GM18526 (cell line): Measurements from ENCODE around the gene TMEM52B.

Experiments
- POLR2A ChIP-seq: IDR thresholded peaks from 3 replicates; pipeline ENCODE4 v1.6.1; 2011; ENCODE audit not compliant: insufficient read length; ENCODE audit errors: extremely low read depth

Gene TMEM52B

DNA sequence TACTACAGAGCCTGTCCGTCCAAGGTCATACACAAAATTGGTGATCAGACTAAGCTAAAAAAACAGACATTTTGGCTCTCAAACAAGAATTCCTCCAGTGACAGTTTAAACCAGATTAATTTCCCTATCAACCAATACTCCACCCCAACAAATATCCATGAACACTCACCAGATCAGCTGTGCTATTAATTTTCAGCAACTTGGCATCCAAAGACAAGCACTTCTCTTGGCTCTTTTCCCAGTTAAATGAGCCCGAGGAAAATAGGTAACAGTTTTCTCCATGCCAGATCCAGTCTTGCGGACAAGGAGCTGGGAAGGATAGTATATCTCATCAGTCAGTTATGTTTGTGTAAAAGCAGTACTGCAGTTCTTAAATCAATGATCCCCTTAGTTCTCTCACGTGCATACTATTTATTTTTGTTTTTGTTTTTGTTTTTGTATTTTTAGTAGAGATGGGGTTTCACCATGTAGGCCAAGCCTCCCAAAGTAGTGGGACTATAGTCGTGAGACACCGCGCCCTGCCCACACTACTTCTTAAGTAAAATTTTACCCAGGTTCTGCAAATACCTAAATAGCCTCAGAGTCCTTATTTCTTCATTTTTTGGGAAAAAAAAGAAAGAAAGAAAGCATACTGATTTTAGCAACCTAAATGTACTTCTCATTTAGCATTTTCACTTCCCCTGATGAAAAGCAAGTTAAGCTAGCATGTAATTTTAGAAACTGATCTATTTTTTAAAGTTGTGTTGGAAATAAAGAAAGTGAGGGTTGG is 18.0 kb upstream of the TMEM52B start:
- TF ChIP-seq POLR2A: no peak

DNA sequence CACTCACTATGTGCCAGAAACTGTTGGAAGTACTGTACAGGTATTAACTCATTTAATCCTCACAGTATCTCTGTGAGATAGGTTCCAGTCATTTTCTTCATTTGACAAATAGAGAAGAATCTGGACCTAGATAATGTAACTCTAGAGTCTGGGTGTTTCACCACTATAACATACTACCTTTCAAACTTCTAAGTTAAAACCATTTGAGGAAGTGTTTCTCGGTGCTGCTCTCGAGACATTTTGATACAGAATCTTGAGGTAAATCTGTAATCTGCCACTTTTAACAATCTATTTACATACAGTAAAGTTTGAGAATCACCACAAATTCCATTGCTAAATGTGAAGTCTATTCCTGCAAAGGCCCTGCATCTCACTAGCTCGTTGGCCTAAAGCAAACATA is 15.7 kb upstream of the TMEM52B start:
- TF ChIP-seq POLR2A: no peak

DNA sequence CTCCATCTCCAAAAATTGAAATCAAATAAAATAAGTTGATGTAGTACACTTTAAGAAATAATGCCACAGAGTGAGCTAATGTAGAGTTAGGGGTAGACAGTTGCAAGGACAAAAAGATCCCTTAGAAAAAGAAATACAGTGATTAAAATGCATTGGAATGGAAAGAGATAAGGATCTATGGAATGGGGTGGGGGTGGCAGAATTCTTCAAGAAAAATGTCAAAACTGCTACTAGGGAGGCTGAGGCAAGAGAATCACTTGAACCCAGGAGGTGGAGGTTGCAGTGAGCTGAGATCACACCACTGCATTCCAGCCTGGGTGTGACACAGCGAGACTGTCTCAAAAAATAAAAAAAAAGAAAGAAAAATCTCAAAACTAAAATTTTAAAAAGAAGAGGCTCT is 13.4 kb upstream of the TMEM52B start:
- no peak for TF ChIP-seq POLR2A

DNA sequence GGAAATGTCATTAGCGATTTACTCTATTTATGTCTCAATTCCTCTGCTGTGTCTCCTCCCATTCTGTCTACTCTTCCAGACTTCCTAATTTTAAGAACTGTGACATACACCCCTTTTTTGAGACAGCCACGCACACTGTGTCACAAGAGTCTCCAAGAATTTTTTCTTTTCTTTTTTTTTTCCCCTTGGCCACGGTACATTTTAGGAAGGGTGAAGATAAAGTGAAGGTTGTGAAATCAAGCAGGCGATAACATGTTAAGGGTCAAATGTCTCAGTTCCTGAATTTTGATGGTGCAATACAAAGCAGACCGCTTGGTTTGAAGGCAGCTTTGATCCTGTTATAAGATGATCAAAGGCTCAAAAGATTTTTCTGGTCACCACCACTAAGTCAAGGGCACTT is 11.2 kb upstream of the TMEM52B start:
- no peak for TF ChIP-seq POLR2A

DNA sequence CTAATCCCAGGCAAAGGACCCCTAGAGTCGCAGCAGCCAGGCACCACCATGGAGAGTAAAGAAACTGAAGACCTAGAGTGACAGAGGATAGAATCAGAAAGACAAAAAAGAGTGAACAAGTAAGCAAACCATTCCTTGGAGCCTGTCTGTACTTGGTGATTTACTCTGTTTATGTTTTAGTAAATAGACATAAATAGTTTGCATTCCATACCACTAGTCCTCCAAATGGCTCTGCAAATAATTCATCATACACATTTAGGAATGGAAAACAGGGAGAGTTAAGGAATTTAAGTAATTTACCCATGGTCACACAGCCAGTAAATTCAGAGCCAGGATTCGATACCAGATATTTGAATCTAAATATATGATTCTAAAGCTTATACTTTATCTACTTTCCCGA is 9.7 kb upstream of the TMEM52B start:
- no peak for TF ChIP-seq POLR2A

DNA sequence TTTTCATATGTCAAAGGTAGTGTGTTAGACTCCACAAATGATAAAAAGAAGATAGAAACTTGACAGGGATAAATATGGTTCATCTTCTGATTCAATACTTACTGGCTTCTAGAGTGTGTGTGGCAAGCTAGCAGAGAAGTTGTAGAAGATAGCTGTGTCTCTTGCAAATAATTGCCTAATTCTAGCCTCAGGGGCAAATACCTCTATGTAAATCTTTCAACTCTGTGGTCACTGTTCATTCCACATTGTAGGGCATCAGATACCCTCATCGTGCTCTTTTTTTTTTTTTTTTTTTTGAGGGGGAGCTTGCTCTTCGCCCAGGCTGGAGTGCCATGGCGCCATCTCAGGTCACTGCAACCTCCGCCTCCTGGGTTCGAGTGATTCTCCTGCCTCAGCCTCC is 8.6 kb upstream of the TMEM52B start:
- TF ChIP-seq POLR2A: no peak

DNA sequence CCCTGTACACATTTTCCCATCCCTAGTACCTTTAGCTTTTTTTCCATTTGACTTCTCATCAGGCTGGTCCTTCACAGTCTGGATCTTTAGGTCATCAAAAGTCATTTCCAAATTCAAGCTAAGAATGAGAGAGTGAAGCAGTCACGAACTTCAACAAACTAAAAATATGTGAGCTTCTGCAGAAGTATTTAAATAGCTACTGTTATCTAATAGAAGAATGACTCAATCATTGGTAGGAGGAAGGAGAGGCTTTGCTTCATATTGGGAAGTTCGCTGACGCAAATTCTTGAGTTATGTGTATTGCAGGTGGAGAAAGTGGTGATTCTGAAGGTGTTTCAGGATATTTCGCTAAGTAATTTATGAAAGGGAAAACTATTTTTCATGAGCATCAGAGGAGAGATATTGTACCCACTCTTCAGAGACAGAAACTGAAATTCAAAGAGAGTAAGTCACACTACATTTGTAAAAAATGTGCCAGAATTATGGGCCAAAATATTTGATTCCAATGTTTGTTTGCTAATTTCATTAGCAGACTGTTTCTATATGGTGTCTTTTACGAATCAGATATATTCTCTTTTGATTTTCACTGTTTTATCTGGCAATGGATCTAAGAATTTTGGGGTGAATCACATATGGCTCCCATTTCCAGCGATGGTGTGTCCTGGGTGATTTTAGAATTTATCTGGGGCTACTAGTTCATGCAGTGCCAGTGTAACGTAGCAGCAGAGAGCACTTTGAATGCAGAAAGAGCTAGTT is 6.7 kb upstream of the TMEM52B start, which contains the start of gene OLR1:
TSS of gene OLR1 (minus strand) at position 160 of the 756 bp plus-strand sequence. CDS start at position 105, 55 bp downstream.
- TF ChIP-seq POLR2A: no peak

DNA sequence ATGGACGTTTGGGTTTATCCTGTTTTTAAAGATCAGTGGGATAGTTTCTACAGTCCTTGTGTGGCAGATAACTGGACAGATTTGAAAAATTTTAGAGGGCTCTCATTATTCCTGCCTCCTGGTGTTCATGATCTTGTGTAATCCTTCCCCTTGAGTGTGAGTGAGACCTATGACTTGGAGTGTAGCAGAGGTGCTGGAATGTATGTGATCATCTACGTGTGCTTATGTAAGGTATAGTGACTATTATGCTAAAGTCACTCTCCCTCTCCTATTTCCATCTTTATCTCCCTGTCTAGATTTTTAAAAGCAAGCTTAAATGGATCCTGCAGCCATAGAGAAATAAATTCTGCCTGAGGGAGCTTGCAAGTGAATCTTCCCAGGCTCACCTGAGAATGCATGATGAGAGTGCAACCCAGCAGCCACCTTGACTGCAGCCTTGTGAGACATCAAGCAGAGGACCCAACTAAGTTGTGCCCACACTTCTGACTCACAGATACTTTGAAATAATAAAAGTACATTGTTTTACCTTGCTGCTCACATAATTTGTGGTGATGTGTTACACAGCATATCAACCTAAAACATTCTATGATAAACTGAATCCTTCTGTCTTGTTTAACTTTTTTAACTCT is 3.7 kb upstream of the TMEM52B start:
- no peak for TF ChIP-seq POLR2A

DNA sequence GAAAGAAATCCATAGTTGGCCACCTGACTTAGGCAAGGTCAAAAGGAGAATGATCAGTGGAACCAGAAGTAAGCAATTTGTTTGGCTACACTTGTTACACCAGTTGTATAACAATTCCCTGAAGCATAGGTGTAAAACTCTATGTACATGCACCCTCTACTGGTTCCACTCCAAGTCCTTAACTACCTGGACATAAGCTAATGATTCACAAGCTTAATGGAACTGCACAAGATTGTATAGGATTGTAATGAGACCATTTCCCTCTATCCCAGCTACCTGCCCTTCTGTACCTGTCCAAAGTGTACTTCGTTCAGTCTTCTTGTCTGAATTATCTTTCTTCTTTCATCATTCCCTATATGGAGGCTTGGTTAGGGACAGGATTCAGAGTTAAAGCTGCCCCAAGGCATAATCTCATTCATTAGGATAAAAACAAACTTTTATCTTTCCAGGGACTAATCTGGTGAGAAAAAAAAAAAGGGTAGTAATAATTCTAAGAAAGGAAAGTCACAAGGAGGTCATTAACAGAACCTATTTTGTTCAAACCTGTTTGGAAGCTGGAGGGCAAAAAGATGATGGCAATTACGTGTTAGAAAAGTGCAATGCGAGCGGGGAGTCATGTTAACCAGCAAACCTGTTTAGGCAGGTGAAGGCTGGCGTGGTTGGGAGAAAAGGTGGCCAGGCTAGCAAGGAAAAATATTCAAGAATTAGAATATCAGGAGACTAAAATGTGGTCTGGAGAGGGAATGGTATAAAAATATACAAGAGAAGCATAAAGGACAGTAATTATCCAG is 2.8 kb upstream of the TMEM52B start:
- no peak for TF ChIP-seq POLR2A

DNA sequence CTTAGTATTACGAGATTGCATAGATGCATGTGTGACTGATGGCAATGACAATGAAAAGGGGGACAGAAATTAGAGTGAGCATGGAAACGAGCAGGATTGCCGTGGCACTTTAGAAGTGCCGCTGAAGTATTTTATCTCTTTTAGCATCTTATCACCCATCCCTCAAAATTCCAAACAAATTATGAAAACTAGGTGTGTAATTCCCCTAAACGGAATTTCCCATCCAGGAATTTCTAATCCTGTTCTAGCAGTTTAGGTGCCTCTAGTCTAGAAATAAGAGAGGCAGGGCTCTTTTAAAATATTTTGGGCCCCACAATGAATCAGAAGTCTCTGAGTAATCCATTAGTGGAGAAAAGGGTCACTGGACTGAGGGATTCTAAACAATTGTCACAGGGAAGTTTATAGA is 947 bp downstream of the TMEM52B start:
- no peak for TF ChIP-seq POLR2A

DNA sequence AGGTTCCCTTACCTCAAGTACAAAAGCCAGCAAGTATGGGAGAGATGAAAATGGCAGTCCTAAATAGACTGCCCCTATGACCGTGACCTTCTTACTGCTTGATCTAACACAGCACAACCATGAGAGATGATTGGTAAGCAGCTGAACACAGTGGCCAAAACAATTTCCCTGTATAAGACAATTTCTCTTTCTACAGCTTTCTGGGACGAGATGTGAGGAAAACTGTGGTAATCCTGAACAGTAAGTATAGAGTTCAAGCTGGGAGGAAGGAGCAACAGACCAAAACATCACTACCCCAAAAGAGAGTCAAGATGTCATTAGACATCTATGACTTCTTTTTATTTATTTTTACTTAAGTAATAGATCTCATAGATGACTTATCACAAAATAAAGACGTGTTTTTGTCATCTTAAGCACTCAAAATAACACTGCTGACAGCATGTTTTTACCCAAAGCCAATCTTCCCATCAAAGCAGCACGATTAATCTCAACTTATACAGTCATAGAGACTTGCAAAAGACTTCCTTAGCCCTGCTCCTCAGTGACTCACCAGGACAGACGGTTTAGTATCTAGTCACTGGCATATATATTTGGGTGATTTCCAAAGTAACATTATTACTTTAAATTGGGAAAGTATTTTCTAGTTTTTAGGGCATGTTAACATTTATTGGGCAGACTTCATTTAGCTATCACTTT is 3.7 kb downstream of the TMEM52B start:
- TF ChIP-seq POLR2A: no peak

DNA sequence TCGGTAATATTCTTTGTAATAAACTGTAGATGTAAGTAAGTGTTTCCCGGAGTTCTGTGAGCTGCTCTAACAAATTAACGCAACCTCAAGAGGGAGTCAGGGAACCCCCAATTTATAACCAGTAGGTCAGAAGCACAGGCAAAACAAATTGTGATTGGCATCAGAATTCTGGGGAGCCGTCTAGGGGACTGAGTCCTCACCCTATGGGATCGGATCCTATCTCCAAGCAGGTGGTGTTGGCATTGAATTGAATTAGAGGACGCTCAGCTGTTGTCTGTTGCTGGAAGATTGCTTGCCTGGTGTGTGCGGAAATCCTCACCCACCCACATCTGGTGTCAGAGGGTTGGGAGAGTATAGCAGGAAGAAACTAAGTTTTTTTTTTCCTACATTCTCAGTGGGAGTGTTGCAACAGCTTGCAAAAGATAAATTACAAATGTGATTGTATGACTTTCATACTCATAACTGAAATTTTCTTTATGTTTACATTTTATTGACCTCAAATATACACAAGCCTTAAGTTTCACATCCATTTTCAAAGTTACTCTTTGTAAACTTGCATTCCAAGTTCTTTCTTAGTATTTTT is 5.5 kb downstream of the TMEM52B start:
- no peak for TF ChIP-seq POLR2A

DNA sequence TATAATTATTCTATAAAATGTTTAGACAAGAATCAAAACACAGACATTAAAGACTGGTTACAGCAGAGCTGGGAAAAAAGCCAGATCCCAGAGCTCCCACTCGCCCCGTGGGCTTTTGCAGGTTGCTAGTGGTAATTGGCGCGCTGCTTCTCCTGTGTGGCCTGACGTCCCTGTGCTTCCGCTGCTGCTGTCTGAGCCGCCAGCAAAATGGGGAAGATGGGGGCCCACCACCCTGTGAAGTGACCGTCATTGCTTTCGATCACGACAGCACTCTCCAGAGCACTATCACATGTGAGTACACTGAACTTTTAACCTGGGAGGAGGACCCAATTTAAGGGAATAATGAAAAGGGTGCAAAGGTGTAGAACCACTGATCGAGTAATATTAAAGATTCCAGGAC is 7.5 kb downstream of the TMEM52B start:
- no peak for TF ChIP-seq POLR2A

DNA sequence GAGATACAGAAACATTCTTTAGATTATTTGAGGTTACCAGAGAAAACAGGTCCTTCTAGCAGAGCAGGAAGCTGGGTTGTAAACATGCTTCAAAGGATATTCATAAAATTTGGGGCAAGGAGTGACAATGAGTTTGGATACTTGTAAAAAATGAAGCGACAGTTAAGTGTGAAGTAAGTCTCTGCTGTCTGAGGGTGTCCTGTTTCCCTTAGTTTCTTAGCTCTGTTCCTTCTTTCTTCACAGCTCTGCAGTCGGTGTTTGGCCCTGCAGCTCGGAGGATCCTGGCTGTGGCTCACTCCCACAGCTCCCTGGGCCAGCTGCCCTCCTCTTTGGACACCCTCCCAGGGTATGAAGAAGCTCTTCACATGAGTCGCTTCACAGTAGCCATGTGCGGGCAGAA is 10.8 kb downstream of the TMEM52B start:
- no peak for TF ChIP-seq POLR2A
